Keratinocyte (primary cell): Measurements from ENCODE around the gene IDE. TPM values are rescaled to one million over a fixed set of nuclear protein-coding genes. Genes with fewer than 3 reads are reported as not detected.

Source experiments
- DNase-seq: peaks from one replicate; pipeline ENCODE4 v3.0.0-alpha.2; 2011; ENCODE audit warnings: low read depth, missing footprints, low spot score
- FAIRE-seq: peaks from 2 replicates; lab custom pipeline; 2011; peaks lifted over from hg19 to GRCh38; lab: Jason Lieb, UNC
- H2AFZ ChIP-seq: 2 replicates; pipeline ENCODE4 v1.6.0; 2012; ENCODE audit warnings: low read length, control low read depth, inconsistent platforms; ENCODE audit not compliant: control insufficient read depth
- H3K27ac ChIP-seq: 2 replicates; pipeline ENCODE4 v1.5.1; 2011; ENCODE audit warnings: low read length; ENCODE audit not compliant: control insufficient read depth, insufficient read depth
- H3K27me3 ChIP-seq: 3 replicates; pipeline ENCODE4 v1.6.0; 2011; ENCODE audit warnings: low read length; ENCODE audit not compliant: control insufficient read depth, insufficient read depth; ENCODE audit errors: extremely low read depth
- H3K36me3 ChIP-seq, 2 experiments: 2 replicates in 1 of 2; 3 replicates in 1 of 2; pipeline ENCODE4 v1.5.1; 2011; ENCODE audit warnings: low read length in 2 of 2, mild to moderate bottlenecking in 1 of 2; ENCODE audit not compliant: control insufficient read depth in 2 of 2, insufficient read depth in 2 of 2; ENCODE audit errors: extremely low read depth in 1 of 2
- H3K4me1 ChIP-seq: 3 replicates; pipeline ENCODE4 v1.5.1; 2011; ENCODE audit warnings: low read length; ENCODE audit not compliant: control insufficient read depth, insufficient read depth; ENCODE audit errors: extremely low read depth
- H3K4me2 ChIP-seq: 3 replicates; pipeline ENCODE4 v1.6.0; 2011; ENCODE audit warnings: low read depth, low read length; ENCODE audit not compliant: control insufficient read depth, insufficient read depth; ENCODE audit errors: extremely low read depth
- H3K4me3 ChIP-seq, 3 experiments: fragments of 200-600 bp in 1 of 3; sonication (generic) in 1 of 3; 2 replicates in 2 of 3; 3 replicates in 1 of 3; pipeline ENCODE4 v1.5.1; 2011 to 2016; ENCODE audit warnings: low read length in 3 of 3, mild to moderate bottlenecking in 3 of 3, control low read depth in 2 of 3, inconsistent platforms in 1 of 3, low read depth in 1 of 3, mixed read lengths in 1 of 3, mixed run types in 1 of 3, moderate library complexity in 1 of 3; ENCODE audit not compliant: control insufficient read depth in 2 of 3, insufficient read depth in 2 of 3; ENCODE audit errors: extremely low read depth in 1 of 3
- H3K79me2 ChIP-seq: 2 replicates; pipeline ENCODE4 v1.6.0; 2012; ENCODE audit warnings: low read length; ENCODE audit not compliant: control insufficient read depth, insufficient read depth
- H3K9ac ChIP-seq: 3 replicates; pipeline ENCODE4 v1.6.0; 2011; ENCODE audit warnings: low read length; ENCODE audit not compliant: control insufficient read depth, insufficient read depth; ENCODE audit errors: extremely low read depth
- H3K9me1 ChIP-seq: 3 replicates; pipeline ENCODE4 v1.6.0; 2011; ENCODE audit warnings: low read length; ENCODE audit not compliant: control insufficient read depth, insufficient read depth; ENCODE audit errors: extremely low read depth
- H3K9me3 ChIP-seq: 2 replicates; pipeline ENCODE4 v1.5.1; 2012; ENCODE audit warnings: low read depth, low read length; ENCODE audit not compliant: control insufficient read depth
- H4K20me1 ChIP-seq: 3 replicates; pipeline ENCODE4 v1.6.0; 2011; ENCODE audit warnings: low read length; ENCODE audit not compliant: control insufficient read depth, insufficient read depth; ENCODE audit errors: extremely low read depth
- EZH2 ChIP-seq: IDR thresholded peaks from one replicate; pipeline ENCODE4 v1.6.1; 2012; ENCODE audit warnings: inconsistent platforms, mild to moderate bottlenecking, low read length, moderate library complexity
- dilution Hi-C: fragments of 300-500 bp; cut with MboI; formaldehyde crosslinking; loops from one replicate; pipeline ENCODE4 v1.7.0; 2020; ENCODE audit warnings: low sequenced_read_pairs; ENCODE audit not compliant: extremely low pct_ligation_motif_present
- polyA plus RNA-seq, 5 experiments: library from polyadenylated mRNA; depleted of rRNA in 3 of 5; stranded (reverse) in 3 of 5; stranded (forward) in 1 of 5; unstranded in 1 of 5; fragments of >200 nt; gene quantifications; 1 replicate in 1 of 5; 2 replicates in 3 of 5; 3 replicates in 1 of 5; pipeline versions ENCODE4 v1.2.1 to v1.2.3, GENCODE V29; 2011 to 2012; ENCODE audit warnings: missing spikeins in 2 of 5, low read depth in 1 of 5, low replicate concordance in 1 of 5
- TF ChIP-seq, protein P1 (sequence below), 3 experiments: IDR thresholded peaks in 1 of 3; conservative IDR thresholded peaks in 1 of 3; optimal IDR thresholded peaks in 1 of 3; 2 replicates in 2 of 3; 3 replicates in 1 of 3; pipeline versions ENCODE3 to v1.5.1; 2011; ENCODE audit warnings: low read length in 3 of 3, mild to moderate bottlenecking in 3 of 3, moderate library complexity in 2 of 3, control low read depth in 1 of 3, inconsistent platforms in 1 of 3; ENCODE audit not compliant: insufficient read depth in 2 of 3; ENCODE audit errors: extremely low read depth in 1 of 3

The IDE gene
- polyA plus RNA-seq, 1 donor (not counting 4 experiments of a cell fraction or from before 2014, with no cell fraction given) = 24.4 TPM

DNA sequence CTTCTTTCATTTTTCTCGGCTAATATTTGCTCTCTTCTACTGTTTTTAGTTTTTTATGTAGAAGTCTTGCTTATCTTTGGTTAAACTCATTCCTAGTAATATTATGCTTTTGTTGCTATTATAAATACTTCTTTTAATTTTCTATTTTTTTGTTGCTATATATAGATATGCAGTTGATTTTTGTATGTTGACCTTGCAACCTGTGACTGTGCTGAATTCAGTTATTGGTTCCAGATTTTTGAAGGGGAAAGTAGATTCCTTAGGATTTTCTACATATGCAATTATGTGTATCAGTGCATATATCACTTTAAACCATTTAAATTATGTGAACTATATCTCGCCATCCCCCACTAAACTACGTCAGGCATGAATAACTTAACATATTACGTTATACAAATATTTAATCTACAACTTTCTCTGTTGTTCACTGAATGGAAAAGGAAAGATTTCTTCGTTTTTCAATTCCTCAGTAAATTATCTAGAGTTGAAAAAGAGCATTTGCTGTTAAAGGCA lies 71.5 kb downstream of the IDE start:
- DNase-seq = no peak
- H3K4me2 ChIP-seq = no peak overlapping the region
- H3K27me3 ChIP-seq = no peaks in the 10 kb centered on the region
- no peaks in the 10 kb centered on the region for H4K20me1 ChIP-seq
- no peaks in the 10 kb centered on the region for H3K4me1 ChIP-seq
- no peak overlapping the region for H3K4me3 ChIP-seq
- no peak overlapping the region for H3K9ac ChIP-seq
- no peaks in the 10 kb centered on the region for H3K79me2 ChIP-seq
- dilution Hi-C loops = no loop called here
- peaks cover 0 to 7% of the 10 kb centered on the region in 2 experiments for H3K36me3 ChIP-seq
- H3K27ac ChIP-seq = no peak overlapping the region
- H3K9me3 ChIP-seq = no peaks in the 10 kb centered on the region
- no peaks in the 10 kb centered on the region for H3K9me1 ChIP-seq
- H2AFZ ChIP-seq = no peak overlapping the region
- no peak for FAIRE-seq
- no peak for TF ChIP-seq EZH2
- TF ChIP-seq, protein P1, sequence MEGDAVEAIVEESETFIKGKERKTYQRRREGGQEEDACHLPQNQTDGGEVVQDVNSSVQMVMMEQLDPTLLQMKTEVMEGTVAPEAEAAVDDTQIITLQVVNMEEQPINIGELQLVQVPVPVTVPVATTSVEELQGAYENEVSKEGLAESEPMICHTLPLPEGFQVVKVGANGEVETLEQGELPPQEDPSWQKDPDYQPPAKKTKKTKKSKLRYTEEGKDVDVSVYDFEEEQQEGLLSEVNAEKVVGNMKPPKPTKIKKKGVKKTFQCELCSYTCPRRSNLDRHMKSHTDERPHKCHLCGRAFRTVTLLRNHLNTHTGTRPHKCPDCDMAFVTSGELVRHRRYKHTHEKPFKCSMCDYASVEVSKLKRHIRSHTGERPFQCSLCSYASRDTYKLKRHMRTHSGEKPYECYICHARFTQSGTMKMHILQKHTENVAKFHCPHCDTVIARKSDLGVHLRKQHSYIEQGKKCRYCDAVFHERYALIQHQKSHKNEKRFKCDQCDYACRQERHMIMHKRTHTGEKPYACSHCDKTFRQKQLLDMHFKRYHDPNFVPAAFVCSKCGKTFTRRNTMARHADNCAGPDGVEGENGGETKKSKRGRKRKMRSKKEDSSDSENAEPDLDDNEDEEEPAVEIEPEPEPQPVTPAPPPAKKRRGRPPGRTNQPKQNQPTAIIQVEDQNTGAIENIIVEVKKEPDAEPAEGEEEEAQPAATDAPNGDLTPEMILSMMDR (optimal IDR thresholded peaks at IDR 0.05 in 1 of 3, IDR thresholded peaks at IDR 0.05 in 1 of 3, conservative IDR thresholded peaks at IDR 0.05 in 1 of 3; ENCODE audit: extremely low read depth in 1 of 3, insufficient read depth in 2 of 3, low read length in 3 of 3) = no peak

DNA sequence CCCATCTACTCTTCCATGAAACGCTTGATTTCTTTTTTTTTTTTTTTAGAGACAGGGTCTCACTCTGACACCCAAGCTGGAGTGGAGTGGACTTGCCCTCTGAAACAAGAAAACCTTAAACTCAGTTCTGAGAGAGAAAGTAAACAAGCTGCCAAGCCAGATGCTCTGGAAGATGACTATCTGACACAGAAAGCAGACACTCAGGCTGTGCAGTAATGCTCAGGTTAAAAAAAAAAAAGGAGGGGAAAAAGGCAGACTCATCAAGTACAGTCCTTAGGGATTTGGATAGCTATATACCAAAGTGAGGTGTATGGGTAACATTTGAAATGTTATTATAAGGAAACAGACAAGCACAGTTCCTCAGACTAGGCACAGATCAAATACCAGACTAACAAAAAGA lies 80.5 kb downstream of the IDE start:
- Histone ChIP-seq H3K36me3 (peaks cover 4 to 6% of the 10 kb centered on the region in 2 experiments), H3K9me1 (no peaks in the 10 kb centered on the region), H2AFZ (no peak overlapping the region), H3K79me2 (no peaks in the 10 kb centered on the region), H3K4me1 (no peaks in the 10 kb centered on the region), H3K4me2 (no peak overlapping the region), H4K20me1 (no peaks in the 10 kb centered on the region), H3K9me3 (no peaks in the 10 kb centered on the region), H3K27ac (no peak overlapping the region), H3K9ac (no peak overlapping the region), H3K27me3 (no peaks in the 10 kb centered on the region), H3K4me3 (no peak overlapping the region)
- no peak for TF ChIP-seq EZH2
- TF ChIP-seq, protein P1 (optimal IDR thresholded peaks at IDR 0.05 in 1 of 3, IDR thresholded peaks at IDR 0.05 in 1 of 3, conservative IDR thresholded peaks at IDR 0.05 in 1 of 3; ENCODE audit: extremely low read depth in 1 of 3, insufficient read depth in 2 of 3, low read length in 3 of 3) = no peak
- FAIRE-seq (no peak), DNase-seq (no peak)
- dilution Hi-C loops = no loop called here
